NCI-H2171 treated with DMSO at 0.1 percent for 48 hours (cell line): Measurements from ENCODE around the gene SGK1.

ENCODE experiments used
- DNase-seq: peaks from one replicate; lab custom pipeline; 2025; lab: John Stamatoyannopoulos, UW

SGK1 gene

GRCh38 chr6:134171517-134171916 lies 146.4 kb downstream of the SGK1 start:
- DNase-seq: no peak

DNA sequence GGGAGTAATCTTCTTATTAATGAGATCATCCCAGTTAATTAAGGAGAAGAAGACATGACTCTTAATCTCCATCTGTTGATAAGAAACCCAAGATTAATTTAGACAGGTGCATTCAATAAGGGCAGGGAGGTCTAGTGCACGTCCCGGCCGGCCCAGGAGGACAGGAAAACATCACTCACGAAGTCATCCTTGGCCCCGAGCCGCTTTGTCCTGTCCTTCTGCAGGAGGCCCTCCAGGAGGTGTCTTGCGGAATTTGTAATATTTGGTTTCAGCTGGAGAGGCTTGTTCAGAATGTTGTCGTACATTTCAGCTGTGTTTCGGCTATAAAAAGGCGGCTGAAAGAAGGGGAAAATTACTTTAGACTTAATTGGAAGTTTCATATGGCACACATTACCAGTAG lies 147.1 kb downstream of the SGK1 start:
- DNase-seq: no peak

GRCh38 chr6:134169871-134170486 lies 147.9 kb downstream of the SGK1 start:
- DNase-seq: no peak

GRCh38 chr6:134168590-134169208 lies 149.2 kb downstream of the SGK1 start:
- no peak for DNase-seq

- no peak for DNase-seq
Observed at GRCh38 chr6:134166511-134167261, 151.2 kb downstream of the SGK1 start.

- DNase-seq: no peak
Observed at GRCh38 chr6:134165561-134166201, 152.2 kb downstream of the SGK1 start.

- DNase-seq: no peak
Observed at GRCh38 chr6:134164300-134164699, 153.6 kb downstream of the SGK1 start.

DNA sequence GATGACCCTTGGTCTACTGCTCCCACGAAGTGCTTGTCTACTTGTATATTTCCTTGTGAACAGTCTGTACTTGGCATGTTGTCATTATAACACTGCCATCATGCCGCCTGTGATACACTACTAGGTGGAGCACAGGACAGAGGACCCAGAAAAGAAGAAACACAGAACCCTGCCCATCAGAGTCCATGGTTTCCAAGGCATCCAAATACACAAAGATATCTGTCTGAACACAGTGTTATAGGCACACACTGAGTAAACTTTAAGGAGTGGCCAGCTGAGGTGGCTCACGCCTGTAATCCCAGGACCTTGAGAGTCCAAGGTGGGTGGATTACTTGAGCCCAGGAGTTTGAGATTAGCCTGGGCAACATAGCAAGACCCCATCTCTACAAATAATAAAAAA lies 155.0 kb downstream of the SGK1 start:
- no peak for DNase-seq

GRCh38 chr6:134161041-134161440 lies 156.9 kb downstream of the SGK1 start:
- no peak for DNase-seq

DNA sequence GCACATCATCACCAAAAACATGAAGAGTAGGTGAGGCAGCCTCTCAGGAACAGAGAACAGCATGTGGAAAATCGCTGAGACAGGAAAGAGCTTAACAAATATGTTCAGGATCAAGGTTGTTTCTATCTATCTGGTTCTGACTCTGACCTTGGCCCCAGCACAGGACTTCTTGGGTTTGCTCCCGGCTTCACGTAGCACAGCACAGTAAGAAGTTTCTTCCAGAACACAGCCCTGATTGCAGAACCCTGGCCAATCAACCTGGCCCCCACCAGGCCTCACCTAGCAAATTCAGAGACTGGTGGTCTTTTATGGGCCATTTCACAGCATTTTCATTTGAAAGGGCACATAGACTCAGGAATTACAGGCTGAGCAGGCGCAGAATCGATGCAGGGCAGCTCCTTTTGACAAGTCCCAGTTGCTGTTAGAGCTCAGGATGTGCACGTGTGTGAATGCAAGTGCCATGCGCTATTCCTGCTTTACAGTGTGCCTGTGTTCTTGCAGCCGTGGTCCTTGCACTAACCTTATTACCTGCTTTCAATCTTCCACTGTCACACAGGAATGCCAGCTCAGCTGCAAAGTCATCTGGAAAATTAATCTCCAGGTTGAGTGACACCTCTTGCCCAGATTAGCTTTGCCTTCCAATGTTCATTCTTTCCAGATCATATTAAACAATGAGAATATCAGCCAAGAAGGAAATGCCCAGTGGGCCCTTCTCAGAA lies 165.0 kb downstream of the SGK1 start:
- no peak for DNase-seq

- DNase-seq: no peak
Observed at GRCh38 chr6:134148566-134148965, 169.3 kb downstream of the SGK1 start.

DNA sequence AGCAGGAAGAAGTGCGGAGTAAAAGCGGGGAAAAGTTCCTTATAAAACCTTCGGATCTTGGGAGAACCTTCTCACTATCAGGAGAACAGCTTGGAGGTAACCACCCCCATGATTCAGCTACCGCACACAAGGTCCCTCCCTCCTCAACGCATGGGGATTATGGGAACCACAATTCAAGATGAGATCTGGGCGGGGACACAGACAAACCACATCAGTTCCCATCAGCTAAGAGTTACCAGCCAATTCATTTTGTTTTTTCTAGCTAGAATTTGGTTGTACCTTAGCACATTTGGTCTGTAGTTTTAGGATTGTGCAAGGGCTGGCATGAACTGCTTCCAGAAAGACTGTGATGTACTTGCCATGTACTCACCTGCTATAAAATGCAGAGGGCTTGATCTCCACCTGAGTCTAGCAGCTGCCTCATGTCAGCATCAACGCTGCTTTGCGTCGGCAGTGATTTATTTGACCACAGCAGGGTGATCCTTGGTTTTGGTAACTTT lies 170.8 kb downstream of the SGK1 start:
- DNase-seq: no peak

DNA sequence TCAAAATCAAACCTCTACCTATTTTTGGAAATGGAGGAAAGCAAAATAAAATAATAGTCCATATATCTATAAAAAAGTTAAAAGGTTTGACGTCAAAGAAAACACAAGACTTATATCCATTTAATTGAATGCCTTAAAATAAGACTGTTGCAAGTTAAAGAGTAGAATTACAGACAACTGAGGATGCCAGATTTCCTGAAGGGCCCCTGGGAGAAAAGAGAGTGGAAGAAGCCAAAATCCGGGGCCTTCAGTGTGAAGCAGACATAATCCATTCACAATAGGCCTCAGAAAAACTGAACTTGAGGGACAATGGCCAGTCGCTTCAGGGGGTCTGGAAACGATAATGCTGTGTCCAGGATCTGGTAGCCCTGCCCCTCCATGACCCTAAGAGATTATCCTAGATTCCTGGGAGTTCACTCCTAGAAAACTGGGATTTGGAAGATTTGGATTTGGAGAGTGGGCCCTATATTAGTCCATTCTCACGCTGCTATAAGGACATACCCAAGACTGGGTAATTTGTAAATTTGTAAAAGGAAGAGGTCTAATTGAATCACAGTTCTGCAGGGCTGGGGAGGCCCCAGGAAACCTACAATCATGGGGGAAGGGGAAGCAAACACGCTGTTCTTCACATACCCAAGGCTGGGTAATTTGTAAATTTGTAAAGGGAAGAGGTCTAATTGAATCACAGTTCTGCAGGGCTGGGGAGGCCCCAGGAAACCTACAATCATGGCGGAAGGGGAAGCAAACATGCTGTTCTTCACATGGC lies 171.5 kb downstream of the SGK1 start:
- peak; percentile 11 for DNase-seq

- DNase-seq: peak; percentile 23
Observed at GRCh38 chr6:134145786-134146185, 172.1 kb downstream of the SGK1 start.

DNA sequence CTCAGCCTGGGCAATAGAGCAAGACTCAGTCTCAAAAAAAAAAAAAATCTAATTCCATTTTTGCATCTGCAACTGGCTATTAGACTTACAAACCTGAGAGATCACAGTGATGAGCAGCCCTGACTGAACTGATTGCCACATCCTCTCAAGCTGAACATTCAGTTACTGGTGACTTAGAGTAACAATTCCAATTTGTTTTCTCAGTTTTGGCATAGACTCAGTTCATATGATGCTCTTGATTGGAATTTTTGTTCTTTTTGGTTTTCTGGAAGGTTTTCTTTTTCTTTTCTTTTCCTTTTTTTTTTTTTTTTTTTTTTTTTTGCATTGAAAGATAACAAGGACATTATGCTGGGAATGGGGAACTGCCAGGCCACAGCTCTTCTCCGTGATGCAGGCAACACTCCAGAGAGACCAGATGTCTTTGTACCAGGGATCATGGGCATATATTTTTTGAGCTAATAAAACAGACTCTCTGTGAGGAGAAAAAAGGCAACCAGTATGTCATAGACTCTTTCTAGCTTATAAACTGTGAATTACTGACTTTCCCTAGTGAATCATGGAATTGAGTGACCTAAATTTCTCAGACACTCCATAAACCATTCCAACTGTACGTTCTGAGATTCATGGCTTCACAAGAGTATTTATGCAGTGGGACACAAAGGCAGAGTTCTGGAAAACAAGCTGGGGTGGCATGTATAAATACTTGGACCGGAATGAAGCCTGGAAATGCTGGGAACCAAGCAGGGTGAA lies 179.5 kb downstream of the SGK1 start:
- no peak for DNase-seq

DNA sequence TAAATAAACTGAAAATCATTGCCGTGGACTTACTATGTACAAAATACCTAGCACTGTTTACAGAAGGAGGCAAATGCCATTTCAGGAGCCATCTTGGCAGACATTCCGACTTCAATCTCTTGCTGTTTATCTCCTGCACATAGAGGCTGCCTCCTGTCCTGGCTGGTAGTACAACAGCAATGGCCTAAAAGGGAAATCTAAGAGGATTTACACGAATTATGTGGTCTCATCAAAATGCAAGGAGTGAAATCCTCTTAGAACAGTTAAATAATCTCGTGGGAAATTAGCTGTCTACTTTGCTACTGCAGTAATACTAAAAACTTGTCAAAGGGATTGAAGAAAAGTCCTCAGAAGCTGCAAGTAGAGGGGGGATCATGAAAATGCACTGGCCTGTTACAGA lies 183.3 kb downstream of the SGK1 start:
- no peak for DNase-seq

DNA sequence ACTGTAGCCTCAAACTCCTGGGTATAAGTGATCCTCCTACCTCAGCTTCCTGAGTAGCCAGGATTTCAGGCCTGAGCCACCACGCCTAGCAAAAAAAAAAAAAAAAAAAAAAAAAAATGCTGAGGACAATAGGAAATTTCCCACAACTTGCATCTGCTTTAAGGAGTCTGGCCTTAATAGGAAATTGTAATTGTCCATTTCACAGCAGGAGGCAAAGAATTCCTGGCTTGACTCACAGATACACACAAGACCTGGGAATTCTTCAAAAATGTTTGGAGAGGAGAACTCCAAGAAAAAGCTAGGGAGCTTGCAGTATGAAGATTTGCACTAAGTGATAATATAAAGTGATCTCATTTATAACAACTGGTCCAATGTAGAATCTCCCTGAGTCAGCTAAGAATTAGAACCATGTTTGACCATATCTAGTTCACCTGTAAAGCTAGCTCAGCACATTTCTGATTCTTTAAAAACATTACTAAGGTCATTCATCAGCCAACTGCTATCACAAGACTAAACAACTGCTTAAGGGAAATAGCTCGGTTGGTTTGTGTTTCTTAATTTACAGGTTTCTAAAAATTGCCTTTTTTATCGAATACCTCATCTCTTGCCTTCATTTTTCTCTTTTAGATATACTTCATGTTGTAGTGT lies 185.3 kb downstream of the SGK1 start:
- no peak for DNase-seq

DNA sequence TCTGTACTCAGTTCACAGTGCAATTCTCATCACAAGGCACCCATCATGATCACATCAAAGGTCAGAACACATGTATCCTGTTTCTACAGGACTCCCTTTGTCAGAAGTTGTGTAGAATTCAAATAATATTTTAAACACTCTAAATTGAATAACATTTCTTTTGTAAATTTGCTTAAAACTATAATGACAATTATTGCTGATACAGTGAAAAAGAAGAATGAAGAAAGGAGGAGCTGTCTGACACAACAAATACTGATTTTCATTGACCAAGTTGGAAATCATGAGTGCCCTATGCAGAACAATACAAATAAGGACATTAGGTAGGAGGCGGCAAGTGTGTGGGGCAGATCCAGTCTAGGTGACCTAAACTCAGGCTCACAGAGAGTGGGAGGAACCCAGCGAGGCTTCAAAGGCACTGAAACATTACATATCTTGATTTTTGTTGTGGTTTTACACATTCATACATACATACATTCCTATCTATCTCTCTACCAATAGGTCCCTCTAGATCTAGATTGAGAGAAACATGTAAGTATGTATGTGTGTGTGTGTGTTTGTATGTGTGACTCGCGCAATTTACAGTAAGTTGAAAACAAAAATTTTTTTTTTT lies 186.3 kb downstream of the SGK1 start:
- no peak for DNase-seq

GRCh38 chr6:134128146-134128545 lies 189.8 kb downstream of the SGK1 start:
- DNase-seq: no peak
